Bronchial epithelial cell (primary cell): ENCODE measurements around the gene ADRB1. TPM values are rescaled to one million over a fixed set of nuclear protein-coding genes. Genes with fewer than 3 reads are reported as not detected.

Source experiments
- DNase-seq: peaks from one replicate; pipeline ENCODE4 v3.0.0-alpha.2; 2010; ENCODE audit warnings: low read depth
- FAIRE-seq: peaks from 2 replicates; lab custom pipeline; 2011; peaks lifted over from hg19 to GRCh38; lab: Jason Lieb, UNC
- H3K27me3 ChIP-seq: 2 replicates; pipeline ENCODE4 v1.5.1; 2011; ENCODE audit warnings: low read length; ENCODE audit not compliant: control insufficient read depth, insufficient read depth
- H3K36me3 ChIP-seq: 2 replicates; pipeline ENCODE4 v1.5.1; 2011; ENCODE audit warnings: low read length; ENCODE audit not compliant: control insufficient read depth, insufficient read depth
- H3K4me3 ChIP-seq: 2 replicates; pipeline ENCODE4 v1.5.1; 2011; ENCODE audit warnings: mild to moderate bottlenecking, low read depth, low read length, control low read depth
- CTCF ChIP-seq: IDR thresholded peaks from 2 replicates; pipeline ENCODE4 v1.5.1; 2011; ENCODE audit warnings: mild to moderate bottlenecking, moderate library complexity, low read length, control low read depth, inconsistent platforms; ENCODE audit not compliant: insufficient read depth, severe bottlenecking
- total RNA-seq: library from RNA; depleted of rRNA; stranded (reverse); fragments of >200 nt; gene quantifications from 2 replicates; pipeline ENCODE4 v1.2.1, GENCODE V29; 2014

Gene ADRB1
- total RNA-seq, 1 donor from 2014 or later, result 1.8 TPM

GRCh38 chr10:114059561-114059960 is 15.9 kb downstream of the ADRB1 start:
- no peaks in the 10 kb centered on the region for H3K27me3 ChIP-seq
- DNase-seq (no peak), FAIRE-seq (no peak)
- TF ChIP-seq CTCF, result no peak
- no peaks in the 10 kb centered on the region for H3K36me3 ChIP-seq
- no peak overlapping the region for H3K4me3 ChIP-seq

DNA sequence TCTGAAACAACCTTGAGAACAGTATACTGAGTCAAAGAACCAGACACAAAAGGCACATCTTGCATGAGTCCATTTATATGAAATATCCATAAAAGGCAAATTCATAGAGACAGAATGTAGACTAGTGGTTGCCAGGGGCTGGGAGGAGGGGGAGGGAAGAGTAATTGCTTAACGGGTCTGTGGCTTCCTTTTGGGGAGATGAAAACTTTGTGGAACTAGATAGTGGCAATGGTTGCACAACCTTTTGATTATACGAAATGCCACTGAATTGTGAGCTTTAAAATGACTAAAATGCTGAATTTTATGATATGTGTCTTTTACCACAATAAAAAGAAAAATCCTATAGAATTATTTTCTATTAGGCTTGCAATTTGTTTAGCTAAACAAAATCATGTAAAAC is 16.8 kb downstream of the ADRB1 start:
- no peaks in the 10 kb centered on the region for H3K27me3 ChIP-seq
- no peak overlapping the region for H3K4me3 ChIP-seq
- no peaks in the 10 kb centered on the region for H3K36me3 ChIP-seq
- no peak for TF ChIP-seq CTCF
- no peak for FAIRE-seq
- no peak for DNase-seq

DNA sequence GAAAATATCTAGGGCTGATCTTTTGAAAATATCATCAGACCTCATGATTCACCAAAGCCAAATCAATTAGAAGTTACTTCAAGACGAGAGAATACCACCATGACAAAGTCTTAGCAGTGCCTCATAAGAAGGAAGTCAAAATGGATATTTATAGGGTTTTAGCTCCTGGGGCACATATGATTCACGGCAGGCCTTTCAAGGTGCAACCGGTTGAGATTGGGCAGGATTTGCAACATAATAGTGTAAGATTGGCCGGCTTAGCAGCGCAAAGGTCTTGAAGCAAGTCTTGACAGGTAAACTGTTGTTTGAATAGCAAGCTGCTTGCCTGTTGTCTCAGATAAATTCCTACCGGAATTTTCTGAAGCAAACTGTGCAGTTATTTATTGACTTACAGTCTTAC is 17.5 kb downstream of the ADRB1 start:
- Histone ChIP-seq H3K27me3 (no peaks in the 10 kb centered on the region), H3K36me3 (no peaks in the 10 kb centered on the region), H3K4me3 (no peak overlapping the region)
- FAIRE-seq (peak; percentile 100), DNase-seq (peak; percentile 100)
- no peak for TF ChIP-seq CTCF

DNA sequence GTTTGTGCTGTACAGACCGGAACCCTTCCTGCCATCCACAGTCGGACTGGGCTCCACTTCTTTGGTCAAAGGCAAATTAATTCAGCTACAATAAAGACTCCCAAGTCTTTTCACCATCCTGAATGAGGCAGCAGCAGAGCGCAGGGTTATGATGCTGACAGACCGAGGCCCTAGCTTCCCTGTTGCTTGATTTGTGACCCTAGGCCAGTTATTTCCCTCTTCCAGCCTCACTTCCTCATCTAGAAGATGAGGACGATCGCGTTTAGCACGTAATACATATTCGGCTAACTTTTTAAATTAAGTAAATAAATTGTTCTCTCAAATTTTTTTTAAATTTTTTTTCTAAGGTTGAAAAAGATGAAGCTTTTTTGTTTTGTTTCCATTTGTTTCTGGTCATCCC is 18.1 kb downstream of the ADRB1 start:
- no peak for FAIRE-seq

DNA sequence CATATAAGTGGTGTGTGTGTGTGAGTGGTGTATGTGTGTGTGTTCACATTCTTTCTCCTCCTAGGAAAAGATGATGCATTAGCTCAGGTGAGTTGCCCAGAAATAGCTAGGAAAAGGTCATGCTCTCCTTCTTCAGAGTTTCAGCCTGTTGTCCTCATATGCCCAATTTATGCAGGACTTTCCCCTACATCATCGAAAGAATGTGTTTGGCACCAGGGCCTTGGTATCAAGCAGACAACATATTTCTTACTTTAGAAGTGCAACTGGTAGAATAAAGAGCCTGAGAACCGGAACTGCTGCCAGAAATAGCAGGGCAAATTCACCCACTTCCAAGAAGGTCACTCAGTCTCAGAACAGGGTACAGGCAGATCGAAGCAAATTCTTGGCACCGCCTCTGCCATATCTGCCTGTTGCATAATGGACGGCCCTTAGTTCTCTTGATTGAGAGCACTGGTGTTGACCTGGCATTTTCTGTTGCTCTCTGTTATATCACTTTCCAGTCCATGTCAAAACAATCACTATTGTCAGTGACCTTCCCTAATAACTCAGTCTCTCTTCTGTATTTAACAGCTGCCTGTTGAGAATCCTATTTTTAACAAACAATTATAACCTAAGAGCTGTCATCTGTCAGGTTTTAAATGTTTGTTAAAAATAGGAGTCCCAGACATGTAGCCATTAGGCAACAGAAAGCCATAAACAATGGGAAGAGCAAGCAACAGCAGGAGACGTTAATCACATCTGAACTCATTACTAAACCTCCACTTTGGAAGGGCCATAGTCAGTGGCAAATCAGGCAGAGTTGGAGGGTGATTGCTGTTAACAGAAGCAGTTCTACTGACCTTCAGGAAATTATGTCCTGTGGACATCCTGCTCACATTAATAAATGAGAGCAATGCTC is 20.7 kb downstream of the ADRB1 start:
- no peak overlapping the region for H3K4me3 ChIP-seq
- TF ChIP-seq CTCF, result no peak
- DNase-seq, result no peak
- no peak for FAIRE-seq
- no peaks in the 10 kb centered on the region for H3K36me3 ChIP-seq
- no peaks in the 10 kb centered on the region for H3K27me3 ChIP-seq

More for the DNA sequence above, 18.1 kb downstream of the ADRB1 start:
- TF ChIP-seq CTCF, result no peak
- H3K4me3 ChIP-seq, result no peak overlapping the region
- DNase-seq, result no peak
- no peaks in the 10 kb centered on the region for H3K36me3 ChIP-seq
- H3K27me3 ChIP-seq, result no peaks in the 10 kb centered on the region

DNA sequence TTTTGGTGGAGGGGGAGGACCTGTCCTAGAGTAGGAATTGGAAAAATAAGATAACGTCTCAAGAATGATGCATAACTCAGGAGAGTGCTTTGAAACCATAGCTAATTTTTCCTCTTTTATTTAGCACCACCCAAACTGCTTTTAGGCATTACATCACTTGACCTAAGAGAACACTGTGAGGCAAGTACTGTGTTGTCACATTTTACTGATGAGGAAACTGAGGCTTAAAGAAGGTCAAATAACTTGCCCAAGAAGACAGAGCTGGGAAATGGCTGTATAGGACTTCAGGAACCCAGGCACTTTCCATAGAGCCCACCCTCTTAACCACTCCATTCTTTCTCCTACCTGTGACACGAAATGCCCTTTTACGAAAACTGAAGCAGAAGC is 21.4 kb downstream of the ADRB1 start:
- Histone ChIP-seq H3K27me3 (no peaks in the 10 kb centered on the region), H3K36me3 (no peaks in the 10 kb centered on the region), H3K4me3 (no peak overlapping the region)
- FAIRE-seq, result no peak
- no peak for TF ChIP-seq CTCF
- no peak for DNase-seq
